CD4-positive, alpha-beta T cell treated with Interleukin-6 at 100 ng/mL for 8 hours (primary cell): ENCODE measurements around the gene EIF5.
A peak's percentile ranks its signal among the peaks of the same experiment; 100 is the strongest.

Source experiments
- DNase-seq: peaks from one replicate; pipeline ENCODE4 v3.0.0-alpha.2; 2020; ENCODE audit warnings: mixed read lengths, low spot score

Gene EIF5

GRCh38 chr14:103310576-103311095 lies 23.4 kb upstream of the EIF5 start:
- no peak for DNase-seq

DNA sequence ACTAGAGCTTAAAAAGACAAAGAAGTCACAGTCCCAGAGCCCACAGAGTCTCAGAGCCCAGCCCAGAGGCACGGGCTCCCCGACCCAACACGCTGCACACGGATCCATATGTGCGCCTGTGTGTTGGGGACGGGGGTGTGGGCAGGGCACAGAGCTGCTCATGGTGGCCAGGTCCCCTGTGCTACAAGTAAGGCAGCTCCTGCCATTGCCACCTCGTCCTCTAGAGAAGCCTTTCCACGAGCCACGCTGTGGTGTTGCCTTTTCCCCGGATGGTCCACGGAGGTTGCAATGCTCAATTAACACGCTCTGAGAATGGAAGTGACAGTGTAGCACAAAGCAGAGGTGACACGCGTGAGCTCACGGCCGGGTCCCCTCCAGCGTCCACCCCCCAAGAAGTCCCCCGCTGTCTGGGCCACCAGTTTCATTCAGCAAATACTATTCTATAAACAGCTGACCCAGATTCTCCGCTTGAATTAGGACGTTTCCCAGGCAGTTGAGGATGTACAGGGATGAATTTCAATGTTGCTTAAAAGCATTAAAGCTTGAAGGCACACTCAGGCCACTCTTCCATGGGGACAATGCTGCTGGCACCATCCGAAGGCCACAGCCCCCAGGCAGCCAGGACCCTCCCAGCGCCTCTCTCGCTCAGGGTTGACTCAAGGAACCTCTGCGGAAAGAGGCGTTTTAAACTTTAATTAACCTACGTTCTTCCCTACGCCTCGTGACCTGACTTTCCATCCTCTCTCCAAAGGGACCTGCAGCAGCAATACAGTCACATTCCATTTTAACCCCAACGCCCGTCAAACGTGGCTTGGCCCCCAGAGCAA lies 22.7 kb upstream of the EIF5 start:
- DNase-seq = no peak

DNA sequence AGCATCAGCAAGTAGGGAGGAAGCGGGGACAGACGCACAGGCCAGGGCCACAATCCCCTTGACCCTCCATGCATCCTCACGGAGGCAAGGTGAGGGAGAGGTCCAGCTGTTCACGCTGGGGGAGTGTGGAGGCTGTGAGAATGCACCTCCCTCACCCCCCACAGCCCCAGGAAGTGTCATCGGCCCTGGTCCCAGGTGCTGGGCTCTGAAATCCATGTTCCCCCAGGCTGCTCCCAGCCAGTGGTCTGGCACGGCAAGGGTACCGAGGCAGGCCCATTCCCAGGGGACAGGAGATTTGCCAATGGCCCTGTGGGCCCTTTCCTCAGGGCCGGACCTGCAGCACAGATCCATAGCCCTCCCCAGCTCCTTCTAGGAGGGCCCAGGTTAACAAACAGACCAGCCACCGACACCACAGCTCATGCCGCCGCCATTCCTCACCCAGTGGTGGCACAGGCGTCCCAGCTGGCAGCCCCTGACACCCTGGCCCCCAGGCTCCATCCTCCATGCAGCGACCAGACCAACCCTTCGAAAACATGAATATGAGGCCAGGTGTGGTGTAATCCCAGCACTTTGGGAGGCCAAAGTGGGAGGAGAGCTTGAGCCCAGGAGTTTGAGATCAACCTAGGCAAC lies 21.9 kb upstream of the EIF5 start:
- DNase-seq = no peak

DNA sequence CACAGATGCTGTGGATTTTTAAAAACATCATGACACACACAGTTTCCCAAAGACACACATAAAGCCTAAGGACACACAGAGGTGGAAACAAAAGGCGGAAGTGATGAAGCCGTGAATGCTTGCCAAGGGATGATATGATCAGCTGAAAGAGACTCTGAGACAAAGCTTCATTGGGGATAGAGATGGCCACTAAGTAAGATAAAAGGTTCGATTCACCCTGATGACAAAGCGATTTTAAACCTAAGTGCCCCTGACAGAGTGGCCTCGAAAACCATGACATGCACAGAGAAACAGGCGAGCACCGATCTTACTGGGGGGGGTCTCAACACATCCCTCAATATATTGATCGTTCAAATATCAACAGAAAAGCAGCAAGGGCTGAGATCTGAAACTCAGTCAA lies 20.3 kb upstream of the EIF5 start:
- DNase-seq = no peak

GRCh38 chr14:103314496-103315277 lies 19.4 kb upstream of the EIF5 start:
- no peak for DNase-seq

DNA sequence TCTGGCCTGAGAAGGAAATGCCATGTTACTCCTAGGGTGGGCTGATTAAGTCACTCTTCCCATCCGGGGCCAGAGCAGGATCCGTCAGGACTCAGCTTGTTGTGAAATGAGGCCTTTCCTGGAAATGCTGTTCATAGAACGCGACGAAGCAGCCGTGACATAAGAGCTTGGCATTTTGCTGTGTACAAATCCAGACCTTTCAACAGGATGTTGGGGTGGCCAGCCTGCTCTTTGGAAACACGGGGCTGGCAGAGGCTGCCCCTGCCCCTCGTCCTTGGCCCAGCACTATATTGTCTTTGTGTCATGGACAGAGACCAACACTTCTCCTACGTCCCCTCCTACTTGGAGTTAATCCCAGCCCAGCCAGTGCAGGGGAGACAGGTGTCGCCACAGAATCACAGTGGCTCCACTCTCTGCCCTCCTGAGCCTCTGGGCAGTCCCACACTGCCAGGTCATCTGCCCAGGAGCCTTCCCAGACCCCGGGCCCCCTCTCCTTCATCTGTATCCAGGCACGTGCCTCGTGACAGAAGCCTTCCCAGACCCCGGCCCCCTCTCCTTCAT lies 18.6 kb upstream of the EIF5 start:
- no peak for DNase-seq

DNA sequence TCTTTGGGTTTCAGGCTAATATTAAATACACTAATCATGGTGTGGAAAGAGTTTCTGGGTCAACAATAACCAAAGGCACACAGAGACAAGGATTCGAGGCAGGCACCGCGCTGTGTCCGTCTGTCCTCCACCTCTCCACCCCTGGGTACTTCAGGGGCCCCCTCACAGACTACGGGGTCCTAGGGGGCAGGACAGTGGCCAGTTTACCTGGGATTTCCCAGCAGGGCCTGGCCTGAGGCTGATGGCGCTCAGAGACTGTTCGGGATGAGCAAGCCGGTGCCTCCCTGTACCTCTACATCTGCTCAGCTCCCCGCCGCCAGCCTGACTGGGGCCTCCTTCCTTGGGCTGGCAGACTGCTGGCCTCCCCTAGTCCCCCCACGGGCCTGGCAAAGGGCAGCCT lies 18.1 kb upstream of the EIF5 start:
- no peak for DNase-seq

GRCh38 chr14:103316721-103317121 lies 17.3 kb upstream of the EIF5 start:
- DNase-seq = no peak

DNA sequence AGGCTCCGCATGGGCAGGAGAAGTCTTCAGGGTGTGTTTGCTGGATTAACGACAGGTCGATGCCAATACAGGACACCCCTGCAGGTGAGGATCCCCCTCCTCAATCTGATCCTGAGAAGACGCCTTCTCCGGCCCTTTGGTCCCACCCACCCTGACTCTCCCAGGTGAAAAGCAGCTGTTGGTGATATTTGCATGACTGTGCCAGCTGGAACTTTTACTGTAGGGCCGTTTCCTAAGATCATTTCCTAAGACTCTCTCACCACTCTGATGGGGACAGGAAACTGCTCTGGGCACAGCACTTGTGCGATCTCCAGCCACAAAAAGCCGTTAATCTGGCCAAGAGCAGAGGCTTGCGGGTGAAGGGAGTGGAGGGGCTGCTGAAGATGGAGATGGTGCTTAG lies 16.8 kb upstream of the EIF5 start:
- DNase-seq = no peak

- no peak for DNase-seq
Observed at GRCh38 chr14:103317976-103318580, 16.0 kb upstream of the EIF5 start.

DNA sequence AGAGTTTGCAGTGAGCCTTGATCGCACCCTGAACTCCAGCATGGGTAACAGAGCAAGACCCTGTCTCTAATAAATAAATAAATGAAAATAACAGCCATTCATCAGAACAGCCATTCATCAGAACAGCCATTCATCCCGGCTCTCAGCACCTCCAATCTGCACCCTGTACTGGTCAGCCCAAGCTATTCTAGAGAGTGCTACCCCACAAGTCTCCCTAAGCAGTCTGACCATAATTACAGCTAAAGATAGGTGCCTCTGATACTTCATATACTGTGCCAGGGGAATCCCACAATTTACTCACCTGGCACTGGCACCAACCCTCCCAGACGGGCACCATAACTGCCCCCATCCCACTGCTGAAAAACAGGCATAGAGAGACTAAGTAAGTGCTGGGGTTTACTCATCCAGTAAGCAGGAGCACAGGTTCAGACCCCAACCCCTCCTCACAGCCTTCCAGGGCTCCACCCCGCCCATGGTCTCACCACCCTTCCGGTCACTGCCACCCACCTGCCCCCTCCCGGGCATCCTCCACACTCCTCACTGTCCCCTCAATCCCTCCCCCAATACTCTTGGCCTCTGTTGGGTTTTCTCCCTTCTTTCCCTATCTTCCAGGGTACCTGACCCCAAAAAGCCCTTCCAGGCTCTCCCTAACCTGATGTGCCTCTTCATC lies 15.2 kb upstream of the EIF5 start:
- DNase-seq = no peak

DNA sequence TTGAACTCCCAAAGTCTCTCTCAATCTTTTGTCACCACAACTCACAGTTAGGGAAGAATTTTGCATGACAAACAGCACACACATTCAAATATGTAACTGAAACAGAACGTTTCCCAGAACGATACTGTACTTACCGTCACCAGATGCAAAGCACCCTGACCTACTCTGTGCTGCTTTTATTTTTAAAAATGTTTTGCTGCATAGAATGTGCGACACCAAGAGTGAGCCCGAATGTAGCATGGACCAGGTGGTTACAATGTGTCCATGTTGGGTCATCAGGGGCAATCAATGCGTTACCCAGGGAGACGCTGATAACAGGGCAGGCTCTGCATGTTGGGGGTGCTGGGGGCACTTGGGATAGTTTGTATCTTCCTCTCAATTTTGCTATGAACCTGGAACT lies 14.6 kb upstream of the EIF5 start:
- DNase-seq = no peak

DNA sequence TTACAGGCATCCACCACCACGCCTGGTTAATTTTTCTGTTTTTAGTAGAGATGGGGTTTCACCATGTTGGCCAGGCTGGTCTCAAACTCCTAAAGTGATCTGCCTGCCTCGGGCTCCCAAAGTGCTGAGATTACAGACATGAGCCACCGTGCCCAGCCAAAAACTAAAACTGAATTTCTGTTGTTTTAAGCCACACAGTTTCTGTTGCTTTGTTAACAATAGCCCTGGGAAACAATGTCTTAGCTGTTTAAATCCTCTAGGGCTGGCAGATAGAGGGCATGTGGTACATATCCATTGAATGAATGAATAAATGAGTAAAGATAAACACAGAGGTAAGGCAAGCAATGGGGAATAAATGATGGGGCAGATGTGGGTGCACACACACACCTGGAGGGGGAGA lies 8.0 kb upstream of the EIF5 start:
- DNase-seq = no peak

- DNase-seq = no peak
Observed at GRCh38 chr14:103328941-103329340, 5.1 kb upstream of the EIF5 start.

DNA sequence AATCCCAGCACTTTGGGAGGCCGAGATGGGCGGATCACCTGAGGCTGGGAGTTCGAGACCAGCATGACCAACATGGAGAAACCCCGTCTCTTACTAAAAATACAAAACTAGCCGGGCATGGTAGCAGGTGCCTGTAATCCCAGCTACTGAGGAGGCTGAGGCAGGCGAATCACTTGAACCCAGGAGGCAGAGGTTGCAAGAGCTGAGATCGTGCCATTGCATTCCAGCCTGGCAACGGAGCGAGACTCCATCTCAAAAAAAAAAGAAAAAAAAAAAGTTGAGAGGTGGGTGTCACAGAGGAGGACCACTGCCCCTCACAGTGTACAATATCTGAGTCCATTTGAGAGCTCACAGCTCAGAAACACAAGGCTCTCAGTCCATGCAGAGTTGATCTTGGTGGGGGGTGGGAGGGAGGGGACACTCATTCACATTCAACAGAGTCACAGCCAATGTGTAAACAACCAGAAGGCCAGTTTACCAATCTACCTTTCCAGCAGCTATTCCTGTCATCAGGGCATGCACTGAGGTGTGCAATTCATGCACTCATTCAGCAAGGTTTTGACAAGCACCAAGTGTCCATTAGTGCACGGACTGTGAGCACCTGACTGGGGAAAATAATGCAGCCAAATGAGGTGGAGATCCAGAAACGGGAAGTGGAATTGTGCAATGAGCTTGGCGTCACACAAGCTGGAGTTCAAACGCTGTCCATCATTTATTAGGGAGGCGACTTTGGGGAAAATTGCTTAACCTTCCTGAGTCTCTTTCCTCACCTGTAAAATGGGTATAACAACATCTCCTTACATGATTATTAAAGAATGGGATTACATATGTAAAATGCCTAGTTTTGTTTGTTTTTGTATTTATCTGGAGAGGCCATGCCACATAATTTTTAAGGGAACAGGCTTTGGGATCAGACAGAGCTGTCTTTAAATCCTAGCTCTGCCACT lies 4.4 kb upstream of the EIF5 start:
- no peak for DNase-seq

GRCh38 chr14:103330536-103330935 lies 3.5 kb upstream of the EIF5 start:
- DNase-seq = no peak

DNA sequence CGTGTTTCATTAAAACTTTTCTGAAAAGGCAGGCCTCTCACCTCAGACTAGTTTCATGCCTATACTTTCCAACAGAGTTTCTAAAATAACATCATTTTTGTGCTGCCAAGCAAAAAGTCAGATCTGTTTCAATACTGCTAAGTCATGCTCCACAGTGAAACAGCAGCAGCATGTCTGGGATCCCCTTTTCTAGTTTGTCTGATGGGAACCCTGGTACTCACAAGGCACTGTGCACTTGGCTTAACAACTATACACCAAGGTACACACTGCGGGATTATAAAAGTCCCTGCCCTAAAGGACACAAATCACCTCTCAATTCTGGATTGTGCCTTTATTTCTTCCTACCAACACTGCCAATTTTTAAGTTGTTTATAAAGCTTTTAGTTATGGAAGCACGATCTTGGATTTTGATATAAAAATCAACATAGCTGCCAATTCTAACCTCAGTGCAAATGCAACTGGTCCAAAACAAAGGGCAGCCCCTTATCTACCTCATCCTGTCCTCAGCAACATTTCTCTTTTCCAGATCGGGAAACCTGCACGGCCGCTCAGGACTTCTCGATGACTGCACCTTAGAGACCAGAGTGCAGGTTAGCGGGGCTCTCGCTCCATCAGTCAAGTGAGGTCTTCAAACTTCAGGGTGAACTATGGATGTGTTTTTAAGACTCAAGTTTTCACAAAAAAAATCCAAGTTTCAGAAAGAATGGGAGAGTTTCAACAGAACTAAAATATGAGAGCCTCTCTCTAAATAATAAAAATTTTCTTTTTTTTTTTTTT lies 1.7 kb upstream of the EIF5 start:
- no peak for DNase-seq

GRCh38 chr14:103334644-103335622 lies 896 bp downstream of the EIF5 start:
- peak; percentile 71 for DNase-seq
